Neural crest cell (in vitro differentiated cells): Measurements from ENCODE around the gene MSL3B.
A peak's percentile ranks its signal among the peaks of the same experiment; 100 is the strongest.

Source experiments
- DNase-seq: peaks from one replicate; pipeline ENCODE4 v3.0.0; 2021; ENCODE audit warnings: low read depth, mixed read lengths, low spot score
- H3K27ac Mint-ChIP-seq: one replicate; pipeline ENCODE4 v1.8.0; 2021; ENCODE audit warnings: mild to moderate bottlenecking, mixed read lengths; ENCODE audit not compliant: unreplicated experiment
- H3K27me3 Mint-ChIP-seq: 2 replicates; pipeline ENCODE4 v1.8.0; 2021; ENCODE audit warnings: low read depth, mild to moderate bottlenecking, mixed read lengths
- H3K36me3 Mint-ChIP-seq: 2 replicates; pipeline ENCODE4 v1.8.0; 2021; ENCODE audit warnings: low read depth, mild to moderate bottlenecking, mixed read lengths
- H3K4me1 Mint-ChIP-seq: 2 replicates; pipeline ENCODE4 v1.8.0; 2021; ENCODE audit warnings: mixed read lengths
- H3K4me3 Mint-ChIP-seq: one replicate; pipeline ENCODE4 v1.8.0; 2021; ENCODE audit warnings: mild to moderate bottlenecking, mixed read lengths
- H3K9me3 Mint-ChIP-seq: 2 replicates; pipeline ENCODE4 v1.8.0; 2021; ENCODE audit warnings: mixed read lengths
- CTCF ChIP-seq: fragments of 200-600 bp; sonication (generic); conservative IDR thresholded peaks from 2 replicates; pipeline ENCODE4 v1.5.0; 2021; ENCODE audit warnings: antibody characterized with exemption, mild to moderate bottlenecking

Gene MSL3B

GRCh38 chr2:233844064-233844807, 23.9 kb downstream of the MSL3B start:
- TF ChIP-seq CTCF: no peak
- no peak for DNase-seq
- peaks cover 20% of the 10 kb centered on the region for H3K4me1 Mint-ChIP-seq
- H3K36me3 Mint-ChIP-seq: peaks cover 42% of the 10 kb centered on the region
- H3K27me3 Mint-ChIP-seq: no peaks in the 10 kb centered on the region
- no peaks in the 10 kb centered on the region for H3K9me3 Mint-ChIP-seq
- H3K4me3 Mint-ChIP-seq: no peak overlapping the region
- no peak overlapping the region for H3K27ac Mint-ChIP-seq

GRCh38 chr2:233841183-233841582, 27.0 kb downstream of the MSL3B start:
- no peak overlapping the region for H3K4me3 Mint-ChIP-seq
- H3K36me3 Mint-ChIP-seq: peaks cover 47% of the 10 kb centered on the region
- no peaks in the 10 kb centered on the region for H3K27me3 Mint-ChIP-seq
- no peak for TF ChIP-seq CTCF
- no peak for DNase-seq
- H3K9me3 Mint-ChIP-seq: no peaks in the 10 kb centered on the region
- H3K4me1 Mint-ChIP-seq: peaks cover 19% of the 10 kb centered on the region
- no peak overlapping the region for H3K27ac Mint-ChIP-seq

GRCh38 chr2:233840520-233840919, 27.7 kb downstream of the MSL3B start:
- H3K36me3 Mint-ChIP-seq: peaks cover 45% of the 10 kb centered on the region
- H3K27me3 Mint-ChIP-seq: no peaks in the 10 kb centered on the region
- no peak overlapping the region for H3K27ac Mint-ChIP-seq

GRCh38 chr2:233839447-233839820, 28.8 kb downstream of the MSL3B start:
- Mint-ChIP-seq H3K4me3 (no peak overlapping the region), H3K27me3 (no peaks in the 10 kb centered on the region), H3K27ac (no peak overlapping the region), H3K36me3 (peaks cover 53% of the 10 kb centered on the region), H3K9me3 (no peaks in the 10 kb centered on the region), H3K4me1 (peaks cover 19% of the 10 kb centered on the region)
- no peak for DNase-seq
- TF ChIP-seq CTCF: no peak

More at GRCh38 chr2:233840520-233840919, 27.7 kb downstream of the MSL3B start:
- TF ChIP-seq CTCF: no peak
- no peaks in the 10 kb centered on the region for H3K9me3 Mint-ChIP-seq
- no peak overlapping the region for H3K4me3 Mint-ChIP-seq
- peaks cover 19% of the 10 kb centered on the region for H3K4me1 Mint-ChIP-seq
- no peak for DNase-seq

GRCh38 chr2:233838726-233839446, 29.3 kb downstream of the MSL3B start:
- no peaks in the 10 kb centered on the region for H3K9me3 Mint-ChIP-seq
- H3K36me3 Mint-ChIP-seq: peaks cover 49% of the 10 kb centered on the region
- H3K4me1 Mint-ChIP-seq: peaks cover 19% of the 10 kb centered on the region
- no peak for TF ChIP-seq CTCF
- H3K27me3 Mint-ChIP-seq: no peaks in the 10 kb centered on the region
- DNase-seq: no peak
- peak overlapping the region; percentile 85 for H3K27ac Mint-ChIP-seq
- no peak overlapping the region for H3K4me3 Mint-ChIP-seq
